H9 (cell line): ENCODE data around the gene EFNB2. TPM values are rescaled to one million over a fixed set of nuclear protein-coding genes. Genes with fewer than 3 reads are reported as not detected.
A peak's percentile ranks its signal among the peaks of the same experiment; 100 is the strongest.

Experiments
- DNase-seq: peaks from one replicate; pipeline ENCODE4 v3.0.0-alpha.2; 2017
- H2AFZ ChIP-seq: one replicate; pipeline ENCODE4 v1.6.1; 2013; ENCODE audit warnings: mild to moderate bottlenecking, low read length, control low read depth, moderate library complexity
- H2AK5ac ChIP-seq: 2 replicates; pipeline ENCODE4 v1.6.1; 2013; ENCODE audit warnings: low read length, control low read depth, mixed read lengths; ENCODE audit not compliant: insufficient read length
- H2BK120ac ChIP-seq: one replicate; pipeline ENCODE4 v1.6.1; 2013; ENCODE audit warnings: low read depth, mild to moderate bottlenecking, low read length, control low read depth, inconsistent platforms; ENCODE audit not compliant: poor library complexity, severe bottlenecking
- H2BK12ac ChIP-seq: 2 replicates; pipeline ENCODE4 v1.6.1; 2013; ENCODE audit warnings: low read length, control low read depth, mixed read lengths, low read depth; ENCODE audit not compliant: insufficient read length
- H2BK15ac ChIP-seq: 2 replicates; pipeline ENCODE4 v1.6.1; 2013; ENCODE audit warnings: low read depth, low read length, control low read depth
- H2BK20ac ChIP-seq: one replicate; pipeline ENCODE4 v1.6.1; 2013; ENCODE audit warnings: low read depth, mild to moderate bottlenecking, low read length, control low read depth, inconsistent platforms; ENCODE audit not compliant: poor library complexity, severe bottlenecking
- H2BK5ac ChIP-seq: 2 replicates; pipeline ENCODE4 v1.6.1; 2013; ENCODE audit warnings: low read length, control low read depth, mixed read lengths; ENCODE audit not compliant: insufficient read length
- H3K14ac ChIP-seq: 2 replicates; pipeline ENCODE4 v1.6.1; 2013; ENCODE audit warnings: low read length, control low read depth; ENCODE audit not compliant: insufficient read depth
- H3K18ac ChIP-seq: 2 replicates; pipeline ENCODE4 v1.6.1; 2013; ENCODE audit warnings: low read depth, mild to moderate bottlenecking, mixed read lengths, low read length, control low read depth; ENCODE audit not compliant: insufficient read length
- H3K23ac ChIP-seq: 2 replicates; pipeline ENCODE4 v1.6.1; 2013; ENCODE audit warnings: low read length, control low read depth, mixed read lengths, low read depth; ENCODE audit not compliant: insufficient read length
- H3K23me2 ChIP-seq: 2 replicates; pipeline ENCODE4 v1.6.1; 2013; ENCODE audit warnings: low read depth, mild to moderate bottlenecking, mixed read lengths, low read length, control low read depth; ENCODE audit not compliant: insufficient read length, poor library complexity, severe bottlenecking
- H3K27ac ChIP-seq: 2 replicates; pipeline ENCODE4 v1.5.1; 2013; ENCODE audit warnings: low read length, control low read depth, mixed read lengths, low read depth; ENCODE audit not compliant: insufficient read length
- H3K27me3 ChIP-seq: 2 replicates; pipeline ENCODE4 v1.6.1; 2013; ENCODE audit warnings: low read length, control low read depth, inconsistent platforms; ENCODE audit not compliant: insufficient read depth
- H3K4ac ChIP-seq: 2 replicates; pipeline ENCODE4 v1.6.1; 2013; ENCODE audit warnings: low read depth, mild to moderate bottlenecking, control low read depth, inconsistent platforms, low read length, moderate library complexity
- H3K4me1 ChIP-seq: 2 replicates; pipeline ENCODE4 v1.6.1; 2013; ENCODE audit warnings: low read length, control low read depth, inconsistent platforms; ENCODE audit not compliant: insufficient read depth
- H3K4me2 ChIP-seq: 2 replicates; pipeline ENCODE4 v1.6.1; 2013; ENCODE audit warnings: low read length, control low read depth, mixed read lengths; ENCODE audit not compliant: insufficient read length, insufficient read depth
- H3K56ac ChIP-seq: 2 replicates; pipeline ENCODE4 v1.6.1; 2013; ENCODE audit warnings: low read depth, mild to moderate bottlenecking, mixed read lengths, low read length, control low read depth; ENCODE audit not compliant: insufficient read length
- H3K79me1 ChIP-seq: 2 replicates; pipeline ENCODE4 v1.6.1; 2013; ENCODE audit warnings: low read depth, mild to moderate bottlenecking, moderate library complexity, low read length, control low read depth, inconsistent platforms; ENCODE audit not compliant: insufficient read depth, poor library complexity, severe bottlenecking
- H3K79me2 ChIP-seq: 2 replicates; pipeline ENCODE4 v1.6.1; 2013; ENCODE audit warnings: low read length, control low read depth, inconsistent platforms; ENCODE audit not compliant: insufficient read depth
- H3K9ac ChIP-seq: 2 replicates; pipeline ENCODE4 v1.6.1; 2013; ENCODE audit warnings: low read length, control low read depth, mixed read lengths; ENCODE audit not compliant: insufficient read length; ENCODE audit errors: extremely low read depth
- H3K9me3 ChIP-seq: one replicate; pipeline ENCODE4 v1.6.1; 2013; ENCODE audit warnings: low read depth, low read length, inconsistent platforms; ENCODE audit not compliant: control insufficient read depth
- H3T11ph ChIP-seq: one replicate; pipeline ENCODE4 v1.6.1; 2013; ENCODE audit warnings: mild to moderate bottlenecking, low read length, control low read depth, inconsistent platforms
- H4K20me1 ChIP-seq: one replicate; pipeline ENCODE4 v1.6.1; 2013; ENCODE audit not compliant: control insufficient read depth, insufficient read length, insufficient read depth
- H4K5ac ChIP-seq: 2 replicates; pipeline ENCODE4 v1.6.1; 2013; ENCODE audit warnings: low read depth, mild to moderate bottlenecking, mixed read lengths, low read length, control low read depth; ENCODE audit not compliant: insufficient read length
- H4K8ac ChIP-seq: replicated peaks from 2 replicates; pipeline ENCODE4 v1.6.1; 2013; ENCODE audit warnings: low read length, control low read depth, mixed read lengths, low read depth; ENCODE audit not compliant: insufficient read length
- H4K91ac ChIP-seq: 2 replicates; pipeline ENCODE4 v1.6.1; 2013; ENCODE audit warnings: low read depth, mild to moderate bottlenecking, moderate library complexity, mixed read lengths, low read length, control low read depth; ENCODE audit not compliant: insufficient read length
- H3K27ac Mint-ChIP-seq, 3 experiments: 2 replicates in 2 of 3; 3 replicates in 1 of 3; pipeline ENCODE4 v1.8.0; 2020 to 2021; ENCODE audit warnings: mixed read lengths in 3 of 3, mild to moderate bottlenecking in 1 of 3, moderate library complexity in 1 of 3
- H3K27me3 Mint-ChIP-seq: 2 replicates; pipeline ENCODE4 v1.8.0; 2021; ENCODE audit warnings: low read depth, mild to moderate bottlenecking, moderate library complexity, mixed read lengths
- H3K36me3 Mint-ChIP-seq, 3 experiments: 2 replicates in 2 of 3; 3 replicates in 1 of 3; pipeline ENCODE4 v1.8.0; 2020 to 2021; ENCODE audit warnings: low read depth in 3 of 3, mixed read lengths in 3 of 3; ENCODE audit not compliant: insufficient read depth in 1 of 3
- H3K4me1 Mint-ChIP-seq, 2 experiments: 2 replicates each; pipeline ENCODE4 v1.8.0; 2020; ENCODE audit warnings: mixed read lengths in 2 of 2
- H3K4me3 Mint-ChIP-seq, 2 experiments: 2 replicates in 1 of 2; 3 replicates in 1 of 2; pipeline ENCODE4 v1.8.0; 2020 to 2021; ENCODE audit warnings: mild to moderate bottlenecking in 2 of 2, mixed read lengths in 2 of 2, moderate library complexity in 1 of 2
- H3K9me3 Mint-ChIP-seq, 2 experiments: 2 replicates in 1 of 2; 3 replicates in 1 of 2; pipeline ENCODE4 v1.8.0; 2020; ENCODE audit warnings: mild to moderate bottlenecking in 2 of 2, mixed read lengths in 2 of 2, moderate library complexity in 1 of 2
- WGBS: extraction: QIAGEN DNeasy Blood & Tissue Kit; methylation state at CpG from one replicate; pipeline ENCODE4 v1.1.7; 2013; ENCODE audit warnings: missing lambda C conversion rate, low lambda C conversion rate, mixed read lengths; ENCODE audit not compliant: insufficient read length; ENCODE audit errors: extremely low coverage; 5-methylcytosine and 5-hydroxymethylcytosine counted together
- total RNA-seq: library from RNA; stranded (reverse); gene quantifications from 2 replicates; pipeline ENCODE4 v1.2.1, GENCODE V29; 2021
- TF ChIP-seq, protein P1 (sequence below): fragments of 200-600 bp; sonication (generic); conservative IDR thresholded peaks from 3 replicates; pipeline ENCODE4 v1.8.0; 2021; ENCODE audit warnings: antibody characterized with exemption, mild to moderate bottlenecking

EFNB2 gene
- total RNA-seq, 1 experiment from 2014 or later, result 12.7 TPM

DNA sequence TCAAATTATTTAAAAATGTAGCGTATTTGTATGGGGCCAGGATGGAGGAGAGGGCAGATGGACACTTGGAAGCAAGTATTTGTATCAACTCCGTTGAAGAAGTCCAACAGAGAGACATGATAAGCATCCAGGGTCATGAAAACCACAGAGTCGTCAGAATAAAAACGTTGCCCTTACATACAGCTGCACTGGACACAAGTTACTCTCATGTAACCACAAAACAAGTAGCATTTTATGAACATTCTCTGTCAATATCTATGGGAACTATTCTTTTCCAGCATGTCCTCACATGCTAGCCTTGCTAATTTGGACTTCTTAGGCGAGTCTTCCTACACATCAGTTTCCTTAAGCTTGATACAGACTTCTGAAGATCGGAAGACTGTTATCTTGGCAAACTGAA, 35.0 kb downstream of the EFNB2 start:
- peaks cover 3% of the 10 kb centered on the region; the same call in 1 of the 2 replicates for H3K79me2 ChIP-seq
- no peak overlapping the region for H3K4me2 ChIP-seq
- no peak overlapping the region for H2AFZ ChIP-seq
- H2BK12ac ChIP-seq, result no peak overlapping the region
- no peak overlapping the region for H3K23ac ChIP-seq
- no peak overlapping the region for H3K27ac ChIP-seq
- no peaks in the 10 kb centered on the region for H3K79me1 ChIP-seq
- H3K14ac ChIP-seq, result no peak overlapping the region
- H3K56ac ChIP-seq, result no peak overlapping the region
- no peak overlapping the region for H2BK15ac ChIP-seq
- no peak overlapping the region for H4K5ac ChIP-seq
- H3T11ph ChIP-seq, result no peak overlapping the region
- no peak overlapping the region for H4K8ac ChIP-seq
- Mint-ChIP-seq H3K9me3 (no peaks in the 10 kb centered on the region), H3K27ac (peak overlapping the region in 1 of 3 experiments; percentile 69; a peak in 3 of 7 replicates), H3K27me3 (no peaks in the 10 kb centered on the region), H3K36me3 (peaks cover 0 to 2% (median 0%) of the 10 kb centered on the region in 3 experiments; a peak in 1 of 7 replicates), H3K4me1 (peaks cover 38 to 41% of the 10 kb centered on the region in 2 experiments), H3K4me3 (no peak overlapping the region)
- H3K9me3 ChIP-seq, result no peaks in the 10 kb centered on the region
- WGBS, result no CpG with 5 or more reads among the region's 6 CpGs
- H3K4me1 ChIP-seq, result peaks cover 3% of the 10 kb centered on the region; the same call in 1 of the 2 replicates
- no peak overlapping the region for H2BK120ac ChIP-seq
- H2AK5ac ChIP-seq, result no peak overlapping the region
- no peak overlapping the region for H2BK20ac ChIP-seq
- no peak overlapping the region for H3K4ac ChIP-seq
- H3K27me3 ChIP-seq, result no peaks in the 10 kb centered on the region
- H2BK5ac ChIP-seq, result no peak overlapping the region
- no peaks in the 10 kb centered on the region for H4K20me1 ChIP-seq
- H3K9ac ChIP-seq, result no peak overlapping the region
- no peak for DNase-seq
- H4K91ac ChIP-seq, result no peak overlapping the region
- no peak overlapping the region for H3K18ac ChIP-seq
- no peaks in the 10 kb centered on the region for H3K23me2 ChIP-seq
- TF ChIP-seq, protein P1, sequence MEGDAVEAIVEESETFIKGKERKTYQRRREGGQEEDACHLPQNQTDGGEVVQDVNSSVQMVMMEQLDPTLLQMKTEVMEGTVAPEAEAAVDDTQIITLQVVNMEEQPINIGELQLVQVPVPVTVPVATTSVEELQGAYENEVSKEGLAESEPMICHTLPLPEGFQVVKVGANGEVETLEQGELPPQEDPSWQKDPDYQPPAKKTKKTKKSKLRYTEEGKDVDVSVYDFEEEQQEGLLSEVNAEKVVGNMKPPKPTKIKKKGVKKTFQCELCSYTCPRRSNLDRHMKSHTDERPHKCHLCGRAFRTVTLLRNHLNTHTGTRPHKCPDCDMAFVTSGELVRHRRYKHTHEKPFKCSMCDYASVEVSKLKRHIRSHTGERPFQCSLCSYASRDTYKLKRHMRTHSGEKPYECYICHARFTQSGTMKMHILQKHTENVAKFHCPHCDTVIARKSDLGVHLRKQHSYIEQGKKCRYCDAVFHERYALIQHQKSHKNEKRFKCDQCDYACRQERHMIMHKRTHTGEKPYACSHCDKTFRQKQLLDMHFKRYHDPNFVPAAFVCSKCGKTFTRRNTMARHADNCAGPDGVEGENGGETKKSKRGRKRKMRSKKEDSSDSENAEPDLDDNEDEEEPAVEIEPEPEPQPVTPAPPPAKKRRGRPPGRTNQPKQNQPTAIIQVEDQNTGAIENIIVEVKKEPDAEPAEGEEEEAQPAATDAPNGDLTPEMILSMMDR, result no peak
